ENCODE measurements around the gene ACHE. TPM values are rescaled to one million over a fixed set of nuclear protein-coding genes. Genes with fewer than 3 reads are reported as not detected.

Gene ACHE
- total and polyA plus RNA-seq, 2 of the 13 experiments (the other 11 are each of a cell fraction or from before 2014, with no cell fraction given) = 0.18 to 0.40 TPM

DNA sequence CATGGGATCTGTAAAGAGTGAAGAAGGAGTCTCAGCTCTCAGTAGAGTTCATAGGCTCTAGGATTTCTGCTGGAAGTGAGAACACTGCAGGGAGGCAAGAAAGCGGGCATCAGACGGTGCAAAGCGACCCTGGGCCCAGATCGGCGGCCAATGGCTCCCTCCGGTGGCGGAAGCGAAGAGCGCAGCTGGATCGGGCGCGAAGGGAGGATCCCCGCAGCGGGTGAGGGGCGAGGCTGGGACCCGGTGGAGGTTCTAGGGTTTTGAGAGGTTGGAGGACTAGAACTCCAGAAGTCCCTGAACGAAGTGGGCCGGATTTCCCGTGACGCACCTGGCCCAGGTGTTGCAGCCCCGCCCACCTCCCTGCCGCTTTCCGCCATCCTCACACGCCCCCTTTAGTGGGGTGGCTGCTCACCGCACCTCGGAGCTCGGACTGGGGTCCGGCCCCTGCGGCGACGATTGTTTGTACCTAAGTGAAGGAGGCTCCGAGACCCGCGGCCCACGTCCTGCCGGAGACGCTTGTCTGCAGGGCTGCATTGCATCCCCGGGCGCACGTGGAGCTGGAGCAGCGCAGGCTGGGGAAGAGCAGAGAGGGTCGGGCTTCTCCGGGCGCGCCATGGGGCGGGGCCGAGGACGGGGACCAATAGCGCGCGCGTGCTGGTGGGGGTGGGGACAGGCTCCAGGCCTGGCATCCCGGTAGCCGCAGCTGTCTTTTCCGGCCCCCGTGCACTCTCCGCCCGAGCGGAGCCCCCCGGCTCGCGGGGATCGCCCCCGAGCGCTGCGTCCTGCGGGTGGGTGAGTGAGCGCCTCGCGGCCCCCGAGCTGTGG, 43.4 kb downstream of the ACHE start, which contains the start of gene SLC12A9 (continued):
- TF ChIP-seq HNRNPLL (IDR thresholded peaks at IDR 0.05; ENCODE audit: low read depth, low read length, poor library complexity, severe bottlenecking) (peak; percentile 78), PHF21A (CRISPR knock-in tag; IDR thresholded peaks at IDR 0.05) (peak; percentile 54; the same call in 1 of the 2 replicates), CEBPG (CRISPR knock-in tag; IDR thresholded peaks at IDR 0.05) (no peak), ZNF569 (CRISPR knock-in tag; IDR thresholded peaks at IDR 0.05; ENCODE audit: borderline replicate concordance) (0 out of 2 replicates have a peak, but pooled peaks have one; percentile 60), MNT (IDR thresholded peaks at IDR 0.05) (peak; percentile 89), MXD1 (CRISPR knock-in tag; IDR thresholded peaks at IDR 0.05) (peak; percentile 99; the same call in 1 of the 2 replicates), ZNF513 (CRISPR knock-in tag; conservative IDR thresholded peaks at IDR 0.05) (no peak), PHB2 (IDR thresholded peaks at IDR 0.05; ENCODE audit: partially characterized antibody) (no peak), ZNF451 (CRISPR knock-in tag; IDR thresholded peaks at IDR 0.05) (no peak), CBFB (CRISPR knock-in tag; IDR thresholded peaks at IDR 0.05) (0 out of 2 replicates have a peak, but pooled peaks have one; percentile 11), ZNF121 (CRISPR knock-in tag; IDR thresholded peaks at IDR 0.05) (0 out of 2 replicates have a peak, but pooled peaks have one; percentile 22)
- TF ChIP-seq, protein P1, sequence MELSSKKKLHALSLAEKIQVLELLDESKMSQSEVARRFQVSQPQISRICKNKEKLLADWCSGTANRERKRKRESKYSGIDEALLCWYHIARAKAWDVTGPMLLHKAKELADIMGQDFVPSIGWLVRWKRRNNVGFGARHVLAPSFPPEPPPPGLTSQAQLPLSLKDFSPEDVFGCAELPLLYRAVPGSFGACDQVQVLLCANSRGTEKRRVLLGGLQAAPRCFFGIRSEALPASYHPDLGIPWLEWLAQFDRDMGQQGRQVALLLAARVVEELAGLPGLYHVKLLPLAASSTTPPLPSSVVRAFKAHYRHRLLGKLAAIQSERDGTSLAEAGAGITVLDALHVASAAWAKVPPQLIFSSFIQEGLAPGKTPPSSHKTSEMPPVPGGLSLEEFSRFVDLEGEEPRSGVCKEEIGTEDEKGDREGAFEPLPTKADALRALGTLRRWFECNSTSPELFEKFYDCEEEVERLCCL (CRISPR knock-in tag; IDR thresholded peaks at IDR 0.05; ENCODE audit: borderline replicate concordance) = no peak
- TF ChIP-seq, protein P2, sequence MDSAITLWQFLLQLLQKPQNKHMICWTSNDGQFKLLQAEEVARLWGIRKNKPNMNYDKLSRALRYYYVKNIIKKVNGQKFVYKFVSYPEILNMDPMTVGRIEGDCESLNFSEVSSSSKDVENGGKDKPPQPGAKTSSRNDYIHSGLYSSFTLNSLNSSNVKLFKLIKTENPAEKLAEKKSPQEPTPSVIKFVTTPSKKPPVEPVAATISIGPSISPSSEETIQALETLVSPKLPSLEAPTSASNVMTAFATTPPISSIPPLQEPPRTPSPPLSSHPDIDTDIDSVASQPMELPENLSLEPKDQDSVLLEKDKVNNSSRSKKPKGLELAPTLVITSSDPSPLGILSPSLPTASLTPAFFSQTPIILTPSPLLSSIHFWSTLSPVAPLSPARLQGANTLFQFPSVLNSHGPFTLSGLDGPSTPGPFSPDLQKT (CRISPR knock-in tag; IDR thresholded peaks at IDR 0.05; ENCODE audit: borderline replicate concordance) = no peak
- TF ChIP-seq, protein P3, sequence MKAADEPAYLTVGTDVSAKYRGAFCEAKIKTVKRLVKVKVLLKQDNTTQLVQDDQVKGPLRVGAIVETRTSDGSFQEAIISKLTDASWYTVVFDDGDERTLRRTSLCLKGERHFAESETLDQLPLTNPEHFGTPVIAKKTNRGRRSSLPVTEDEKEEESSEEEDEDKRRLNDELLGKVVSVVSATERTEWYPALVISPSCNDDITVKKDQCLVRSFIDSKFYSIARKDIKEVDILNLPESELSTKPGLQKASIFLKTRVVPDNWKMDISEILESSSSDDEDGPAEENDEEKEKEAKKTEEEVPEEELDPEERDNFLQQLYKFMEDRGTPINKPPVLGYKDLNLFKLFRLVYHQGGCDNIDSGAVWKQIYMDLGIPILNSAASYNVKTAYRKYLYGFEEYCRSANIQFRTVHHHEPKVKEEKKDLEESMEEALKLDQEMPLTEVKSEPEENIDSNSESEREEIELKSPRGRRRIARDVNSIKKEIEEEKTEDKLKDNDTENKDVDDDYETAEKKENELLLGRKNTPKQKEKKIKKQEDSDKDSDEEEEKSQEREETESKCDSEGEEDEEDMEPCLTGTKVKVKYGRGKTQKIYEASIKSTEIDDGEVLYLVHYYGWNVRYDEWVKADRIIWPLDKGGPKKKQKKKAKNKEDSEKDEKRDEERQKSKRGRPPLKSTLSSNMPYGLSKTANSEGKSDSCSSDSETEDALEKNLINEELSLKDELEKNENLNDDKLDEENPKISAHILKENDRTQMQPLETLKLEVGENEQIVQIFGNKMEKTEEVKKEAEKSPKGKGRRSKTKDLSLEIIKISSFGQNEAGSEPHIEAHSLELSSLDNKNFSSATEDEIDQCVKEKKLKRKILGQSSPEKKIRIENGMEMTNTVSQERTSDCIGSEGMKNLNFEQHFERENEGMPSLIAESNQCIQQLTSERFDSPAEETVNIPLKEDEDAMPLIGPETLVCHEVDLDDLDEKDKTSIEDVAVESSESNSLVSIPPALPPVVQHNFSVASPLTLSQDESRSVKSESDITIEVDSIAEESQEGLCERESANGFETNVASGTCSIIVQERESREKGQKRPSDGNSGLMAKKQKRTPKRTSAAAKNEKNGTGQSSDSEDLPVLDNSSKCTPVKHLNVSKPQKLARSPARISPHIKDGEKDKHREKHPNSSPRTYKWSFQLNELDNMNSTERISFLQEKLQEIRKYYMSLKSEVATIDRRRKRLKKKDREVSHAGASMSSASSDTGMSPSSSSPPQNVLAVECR (CRISPR knock-in tag; IDR thresholded peaks at IDR 0.05; ENCODE audit: borderline replicate concordance) = peak; percentile 96

Data from HepG2 (cell line).